ENCODE results near the gene MYOM3. TPM values are rescaled to one million over a fixed set of nuclear protein-coding genes. Genes with fewer than 3 reads are reported as not detected.

The MYOM3 gene
- polyA plus RNA-seq, 2 of the 4 experiments (the other 2 are of a cell fraction): 2.6 to 8.5 TPM

DNA sequence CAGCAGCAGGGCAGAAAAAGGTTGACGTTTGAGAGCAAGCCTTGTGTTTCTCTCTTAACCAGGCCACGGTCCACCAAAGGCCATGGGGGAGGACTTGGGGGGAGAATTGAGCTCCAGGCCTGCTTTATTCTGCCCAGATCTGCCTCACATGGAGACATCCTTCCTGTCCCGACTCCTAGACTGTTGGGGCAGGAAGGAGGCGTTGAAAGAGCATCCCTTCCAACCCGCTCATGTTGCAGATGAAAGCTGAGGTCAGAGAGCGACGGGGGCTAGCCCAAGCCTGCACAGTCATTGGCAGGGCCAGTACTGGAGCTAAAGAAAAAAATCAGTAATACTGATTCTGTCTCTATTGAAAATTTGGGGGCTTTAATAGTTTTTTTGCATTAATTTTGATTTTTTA is 46.6 kb downstream of the MYOM3 start (continued):
- TF ChIP-seq, protein P1, sequence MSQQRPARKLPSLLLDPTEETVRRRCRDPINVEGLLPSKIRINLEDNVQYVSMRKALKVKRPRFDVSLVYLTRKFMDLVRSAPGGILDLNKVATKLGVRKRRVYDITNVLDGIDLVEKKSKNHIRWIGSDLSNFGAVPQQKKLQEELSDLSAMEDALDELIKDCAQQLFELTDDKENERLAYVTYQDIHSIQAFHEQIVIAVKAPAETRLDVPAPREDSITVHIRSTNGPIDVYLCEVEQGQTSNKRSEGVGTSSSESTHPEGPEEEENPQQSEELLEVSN (IDR thresholded peaks at IDR 0.05; ENCODE audit: borderline replicate concordance, low read depth): no peak
- TF ChIP-seq TFCP2L1 (CRISPR knock-in tag; IDR thresholded peaks at IDR 0.05): no peak

DNA sequence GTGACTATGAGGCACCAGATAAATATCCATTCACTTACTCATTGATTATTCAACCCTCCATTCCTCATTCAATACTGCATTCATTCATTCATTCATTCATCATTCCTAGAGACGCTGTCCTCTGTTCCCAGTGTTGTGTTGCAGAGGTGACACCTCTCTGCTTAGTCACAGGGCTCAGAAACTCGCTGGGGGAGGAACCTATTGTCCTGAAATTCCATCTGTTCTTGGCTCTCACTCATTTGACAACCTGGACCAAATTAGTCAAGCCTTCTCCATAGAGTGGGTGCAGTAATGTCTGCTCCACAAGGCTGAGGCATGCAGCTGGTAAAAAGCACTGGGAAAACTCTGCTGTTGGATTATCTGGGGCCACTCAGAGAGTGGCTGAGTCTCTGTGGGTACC is 49.7 kb downstream of the MYOM3 start:
- DNase-seq (ENCODE audit: low read depth in 1 of 2, low spot score in 1 of 2) (no peak), ATAC-seq (no peak), FAIRE-seq (no peak)
- WGBS (ENCODE audit: missing lambda C conversion rate): 47% methylated on average over 2 of the region's 2 CpGs
- Histone ChIP-seq H3K4me3 (no peak overlapping the region), H3K27ac (no peak overlapping the region), H3K4me2 (no peak overlapping the region), H3K4me1 (no peaks in the 10 kb centered on the region), H3K9me3 (0 out of 3 replicates have a peak, but pooled peaks cover 5% of the 10 kb centered on the region)
- no peak for TF ChIP-seq CHD2 (IDR thresholded peaks at IDR 0.05; ENCODE audit: low read length, partially characterized antibody)
- TF ChIP-seq EP300 (IDR thresholded peaks at IDR 0.05): no peak
- TF ChIP-seq, protein P1 (IDR thresholded peaks at IDR 0.05; ENCODE audit: borderline replicate concordance, low read depth): no peak
- no peak for TF ChIP-seq POLR2A (IDR thresholded peaks at IDR 0.05; ENCODE audit: low read length)
- TF ChIP-seq HOXB5 (CRISPR knock-in tag; IDR thresholded peaks at IDR 0.05): no peak
- no peak for TF ChIP-seq REST (IDR thresholded peaks at IDR 0.05)
- ChIA-PET POLR2A (no interaction called here), CTCF (interaction anchor here (2.2 kb wide), 1 partner anchor 9 kb away, joined by 12 read pairs; no protein-coding TSS in a partner anchor)

DNA sequence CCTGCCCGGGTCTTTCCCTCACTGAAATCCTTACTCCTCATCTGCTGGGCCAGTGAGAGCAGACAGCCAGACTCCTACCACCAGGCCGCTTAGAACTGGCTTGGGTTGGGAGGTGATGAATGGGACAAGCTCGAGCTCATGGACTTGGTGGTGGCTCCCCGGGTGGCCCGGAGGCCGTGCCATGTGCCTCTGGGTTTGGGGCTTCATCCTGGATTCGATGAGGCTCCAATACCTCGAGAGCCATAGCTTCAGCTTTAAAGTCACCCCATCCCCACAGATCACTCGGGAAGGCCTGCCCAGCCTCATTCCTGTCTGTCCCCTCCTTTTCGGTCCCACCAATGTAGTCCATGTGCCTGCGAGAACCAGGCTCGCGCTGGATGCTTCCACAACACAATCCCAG is 51.5 kb downstream of the MYOM3 start:
- ChIA-PET CTCF (interaction anchor here (0.6 to 2.2 kb wide), 7 partner anchors 11 to 1866 kb away, joined by 3 to 12 read pairs (median 3); no protein-coding TSS in a partner anchor), POLR2A (no interaction called here)
- DNase-seq (ENCODE audit: low read depth in 1 of 2, low spot score in 1 of 2): no peak
- Histone ChIP-seq H3K9me3 (0 out of 3 replicates have a peak, but pooled peaks cover 5% of the 10 kb centered on the region), H3K27ac (no peak overlapping the region), H3K4me2 (no peak overlapping the region), H3K4me3 (no peak overlapping the region), H3K4me1 (no peaks in the 10 kb centered on the region)
- TF ChIP-seq FOSB (CRISPR knock-in tag; IDR thresholded peaks at IDR 0.05) (no peak), ESRRA (IDR thresholded peaks at IDR 0.05; ENCODE audit: borderline replicate concordance, low read length) (no peak), HOXB5 (CRISPR knock-in tag; IDR thresholded peaks at IDR 0.05) (no peak), CBX2 (IDR thresholded peaks at IDR 0.05; ENCODE audit: borderline replicate concordance, low read depth) (no peak), RARB (CRISPR knock-in tag; IDR thresholded peaks at IDR 0.05) (no peak), NFE2L2 (conservative IDR thresholded peaks at IDR 0.05; ENCODE audit: low read length) (no peak), POLR2AphosphoS2 (conservative IDR thresholded peaks at IDR 0.05; ENCODE audit: low read length) (no peak), KDM5A (IDR thresholded peaks at IDR 0.05) (no peak), HEYL (CRISPR knock-in tag; IDR thresholded peaks at IDR 0.05) (no peak)
- no peak for FAIRE-seq
- 94% methylated on average over 5 of the region's 13 CpGs for WGBS (ENCODE audit: missing lambda C conversion rate)
- no peak for ATAC-seq

GRCh38 chr1:24058671-24059455 is 53.1 kb downstream of the MYOM3 start:
- H3K4me2 ChIP-seq: no peak overlapping the region
- TF ChIP-seq CHD4 (IDR thresholded peaks at IDR 0.05; ENCODE audit: borderline replicate concordance) (no peak), KDM5A (IDR thresholded peaks at IDR 0.05) (no peak), TP53 (CRISPR knock-in tag; IDR thresholded peaks at IDR 0.05) (no peak), ZC3H11A (IDR thresholded peaks at IDR 0.05) (no peak), KDM1A (IDR thresholded peaks at IDR 0.05; ENCODE audit: low read depth) (no peak), RFX5 (IDR thresholded peaks at IDR 0.05) (no peak), RCOR1 (IDR thresholded peaks at IDR 0.05; ENCODE audit: low read depth, low read length) (no peak), ESRRA (IDR thresholded peaks at IDR 0.05; ENCODE audit: borderline replicate concordance, low read length) (no peak), MAZ (IDR thresholded peaks at IDR 0.05; ENCODE audit: borderline replicate concordance, low read depth, low read length) (no peak), RAD21 (conservative IDR thresholded peaks at IDR 0.05 in 1 of 2, IDR thresholded peaks at IDR 0.05 in 1 of 2) (no peak), HOXA7 (CRISPR knock-in tag; IDR thresholded peaks at IDR 0.05) (no peak), NFE2L2 (conservative IDR thresholded peaks at IDR 0.05; ENCODE audit: low read length) (no peak), SREBF2 (IDR thresholded peaks at IDR 0.05) (no peak)
- TF ChIP-seq, protein P2, sequence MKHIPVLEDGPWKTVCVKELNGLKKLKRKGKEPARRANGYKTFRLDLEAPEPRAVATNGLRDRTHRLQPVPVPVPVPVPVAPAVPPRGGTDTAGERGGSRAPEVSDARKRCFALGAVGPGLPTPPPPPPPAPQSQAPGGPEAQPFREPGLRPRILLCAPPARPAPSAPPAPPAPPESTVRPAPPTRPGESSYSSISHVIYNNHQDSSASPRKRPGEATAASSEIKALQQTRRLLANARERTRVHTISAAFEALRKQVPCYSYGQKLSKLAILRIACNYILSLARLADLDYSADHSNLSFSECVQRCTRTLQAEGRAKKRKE (CRISPR knock-in tag; IDR thresholded peaks at IDR 0.05; ENCODE audit: low read depth): no peak
- FAIRE-seq (no peak), DNase-seq (ENCODE audit: low read depth in 1 of 2, low spot score in 1 of 2) (no peak), ATAC-seq (no peak)
- H3K27ac ChIP-seq: no peak overlapping the region
- ChIA-PET CTCF (no interaction called here), POLR2A (no interaction called here)
- H3K9me3 ChIP-seq: 0 out of 3 replicates have a peak, but pooled peaks cover 5% of the 10 kb centered on the region
- no peaks in the 10 kb centered on the region for H3K4me1 ChIP-seq
- WGBS (ENCODE audit: missing lambda C conversion rate): 82% methylated on average over 14 of the region's 14 CpGs
- H3K4me3 ChIP-seq: no peak overlapping the region

Measured in A549 (cell line).